Esophagus squamous epithelium (tissue), 4 donors: ENCODE data around the gene GPRIN3.
"Not testable (repeated sequence)": the region's sequence is repeated elsewhere in the genome, so short reads cannot be mapped to it uniquely, and the experiment has no call there.

Experiments
- CTCF ChIP-seq, 6 experiments: fragments of 450-650 bp in 4 of 6; fragments of 200-600 bp in 2 of 6; sonication (generic) in 2 of 6; IDR thresholded peaks; one replicate each; pipeline ENCODE4 v1.5.1; 2016 to 2019; ENCODE audit warnings: antibody characterized with exemption in 6 of 6, mild to moderate bottlenecking in 4 of 6, moderate library complexity in 4 of 6
- POLR2A ChIP-seq, 4 donors: fragments of 450-650 bp; IDR thresholded peaks; one replicate each; pipeline ENCODE4 v1.6.1; 2017; ENCODE audit warnings: antibody characterized with exemption in 4 of 4, mild to moderate bottlenecking in 4 of 4, moderate library complexity in 3 of 4

DNA sequence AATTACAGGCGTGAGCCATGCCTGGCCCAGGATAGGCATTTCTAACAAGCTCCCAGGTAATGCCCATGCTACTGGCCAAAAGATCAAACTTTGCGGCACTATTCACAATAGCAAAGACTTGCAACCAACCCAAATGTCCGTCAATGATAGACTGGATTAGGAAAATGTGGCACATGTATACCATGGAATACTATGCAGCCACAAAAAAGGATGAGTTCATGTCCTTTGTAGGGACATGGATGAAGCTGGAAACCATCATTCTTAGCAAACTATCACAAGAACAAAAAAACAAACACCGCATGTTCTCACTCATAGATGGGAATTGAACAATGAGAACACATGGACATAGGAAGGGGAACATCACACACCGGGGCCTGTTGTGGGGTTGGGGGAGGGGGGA lies 1.6 kb upstream of the GPRIN3 start:
- not testable (repeated sequence) for TF ChIP-seq CTCF, POLR2A (IDR thresholded peaks at IDR 0.05)
